ENCODE results near the gene CERT1.

GRCh38 chr5:75457691-75458090 lies 53.7 kb downstream of the CERT1 start:
- TF ChIP-seq TARDBP (IDR thresholded peaks at IDR 0.05) (no peak), PKNOX1 (IDR thresholded peaks at IDR 0.05) (no peak), FOXM1 (IDR thresholded peaks at IDR 0.05; ENCODE audit: borderline replicate concordance) (no peak), L3MBTL2 (conservative IDR thresholded peaks at IDR 0.05) (no peak), FOXK2 (IDR thresholded peaks at IDR 0.05) (no peak), ARNT (IDR thresholded peaks at IDR 0.05) (no peak), SP1 (IDR thresholded peaks at IDR 0.05) (no peak), ELF4 (IDR thresholded peaks at IDR 0.05) (no peak)

Measured in HEK293T (cell line).